Measurements from ENCODE around the gene YARS1.

The YARS1 gene

DNA sequence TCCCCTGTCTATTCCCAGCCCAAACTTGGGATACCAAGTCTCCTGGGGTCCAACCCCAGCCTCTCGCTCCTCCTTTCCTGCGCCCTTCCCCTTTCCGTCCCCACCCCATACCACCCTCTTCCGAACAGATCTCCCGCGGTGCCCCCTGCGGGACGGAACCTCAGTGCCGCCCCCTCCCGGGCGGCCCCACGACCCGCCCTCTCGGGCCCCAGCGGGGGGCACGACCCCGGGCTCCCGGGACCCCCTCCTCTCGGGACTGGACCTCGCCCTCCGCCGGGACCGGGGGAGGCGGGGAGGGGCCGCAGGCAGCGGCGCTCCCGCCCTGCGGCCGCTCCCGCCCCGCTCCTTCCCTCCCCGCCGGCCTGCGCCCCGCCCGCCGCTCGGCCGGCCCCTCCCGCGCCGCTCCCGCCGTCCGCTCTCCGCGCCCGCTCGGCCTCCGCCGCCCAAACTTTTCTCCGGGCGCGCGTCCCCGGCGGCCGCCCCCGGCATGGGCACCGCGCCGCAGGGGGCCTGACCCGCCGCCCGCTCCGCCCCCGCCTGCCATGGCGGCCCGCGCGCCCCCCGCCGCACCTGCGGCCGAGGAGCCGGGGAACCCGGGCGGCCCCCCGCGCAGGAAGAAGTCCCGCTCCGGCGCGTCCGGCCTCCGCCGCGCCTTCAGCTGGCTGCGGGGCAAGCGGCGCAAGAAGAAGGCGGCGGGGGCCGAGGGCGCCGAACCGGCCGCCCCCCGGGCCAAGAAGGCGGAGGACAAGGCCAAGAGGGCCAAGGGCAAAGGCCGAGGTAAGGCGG lies 75.6 kb downstream of the YARS1 start:
- no peak for DNase-seq

- no peak for DNase-seq
Measured at GRCh38 chr1:32741059-32741412, 76.1 kb downstream of the YARS1 start.

GRCh38 chr1:32736812-32737791 lies 80.1 kb downstream of the YARS1 start:
- DNase-seq: no peak

GRCh38 chr1:32733582-32734321 lies 83.4 kb downstream of the YARS1 start:
- no peak for DNase-seq

- DNase-seq: no peak
Measured at GRCh38 chr1:32729254-32730046, 87.7 kb downstream of the YARS1 start.

- no peak for DNase-seq
Measured at GRCh38 chr1:32728413-32729077, 88.6 kb downstream of the YARS1 start.

- DNase-seq: no peak
Measured at GRCh38 chr1:32727876-32728275, 89.3 kb downstream of the YARS1 start.

GRCh38 chr1:32725615-32725982 lies 91.6 kb downstream of the YARS1 start:
- DNase-seq: no peak

All from hippocampal formation (tissue), 2 donors.